ENCODE results near the gene EIF4E3. TPM values are rescaled to one million over a fixed set of nuclear protein-coding genes. Genes with fewer than 3 reads are reported as not detected.

EIF4E3 gene
- total and polyA plus RNA-seq, 2 donors from 2014 or later, result 10.5 to 37.1 TPM

GRCh38 chr3:71649757-71650156, 75.4 kb downstream of the EIF4E3 start:
- FAIRE-seq, result no peak
- no peak for DNase-seq
- intact Hi-C loops (cut with DNase I), result no loop called here
- TF ChIP-seq, protein P1, sequence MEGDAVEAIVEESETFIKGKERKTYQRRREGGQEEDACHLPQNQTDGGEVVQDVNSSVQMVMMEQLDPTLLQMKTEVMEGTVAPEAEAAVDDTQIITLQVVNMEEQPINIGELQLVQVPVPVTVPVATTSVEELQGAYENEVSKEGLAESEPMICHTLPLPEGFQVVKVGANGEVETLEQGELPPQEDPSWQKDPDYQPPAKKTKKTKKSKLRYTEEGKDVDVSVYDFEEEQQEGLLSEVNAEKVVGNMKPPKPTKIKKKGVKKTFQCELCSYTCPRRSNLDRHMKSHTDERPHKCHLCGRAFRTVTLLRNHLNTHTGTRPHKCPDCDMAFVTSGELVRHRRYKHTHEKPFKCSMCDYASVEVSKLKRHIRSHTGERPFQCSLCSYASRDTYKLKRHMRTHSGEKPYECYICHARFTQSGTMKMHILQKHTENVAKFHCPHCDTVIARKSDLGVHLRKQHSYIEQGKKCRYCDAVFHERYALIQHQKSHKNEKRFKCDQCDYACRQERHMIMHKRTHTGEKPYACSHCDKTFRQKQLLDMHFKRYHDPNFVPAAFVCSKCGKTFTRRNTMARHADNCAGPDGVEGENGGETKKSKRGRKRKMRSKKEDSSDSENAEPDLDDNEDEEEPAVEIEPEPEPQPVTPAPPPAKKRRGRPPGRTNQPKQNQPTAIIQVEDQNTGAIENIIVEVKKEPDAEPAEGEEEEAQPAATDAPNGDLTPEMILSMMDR (IDR thresholded peaks at IDR 0.05; ENCODE audit: borderline replicate concordance, extremely low read depth, insufficient read depth), result no peak
- Histone ChIP-seq H3K4me1 (ENCODE audit: control insufficient read depth in 2 of 3, insufficient read depth in 2 of 3, low read depth in 1 of 3, low read length in 3 of 3) (no peaks in the 10 kb centered on the region), H3K9ac (ENCODE audit: low read length in 3 of 3) (no peak overlapping the region), H3K9me3 (ENCODE audit: control insufficient read depth in 2 of 3, insufficient read depth in 1 of 3, low read length in 3 of 3) (no peaks in the 10 kb centered on the region), H3K4me3 (ENCODE audit: low read length in 3 of 3) (no peak overlapping the region), H3K27me3 (ENCODE audit: control insufficient read depth, insufficient read depth, low read length) (no peaks in the 10 kb centered on the region), H3K36me3 (ENCODE audit: control insufficient read depth in 2 of 3, insufficient read depth in 3 of 3, low read length in 3 of 3) (no peaks in the 10 kb centered on the region), H3K27ac (ENCODE audit: low read depth in 2 of 2, low read length in 2 of 2) (no peak overlapping the region)

GRCh38 chr3:71647751-71648150, 77.5 kb downstream of the EIF4E3 start:
- intact Hi-C loops (cut with DNase I), result no loop called here

GRCh38 chr3:71646971-71647370, 78.2 kb downstream of the EIF4E3 start:
- H3K36me3 ChIP-seq (ENCODE audit: control insufficient read depth in 2 of 3, insufficient read depth in 3 of 3, low read length in 3 of 3), result no peaks in the 10 kb centered on the region
- intact Hi-C loops (cut with DNase I), result no loop called here
- DNase-seq (no peak), FAIRE-seq (no peak)
- H3K27ac ChIP-seq (ENCODE audit: low read depth in 2 of 2, low read length in 2 of 2), result no peak overlapping the region
- no peaks in the 10 kb centered on the region for H3K9me3 ChIP-seq (ENCODE audit: control insufficient read depth in 2 of 3, insufficient read depth in 1 of 3, low read length in 3 of 3)
- no peak overlapping the region for H3K4me3 ChIP-seq (ENCODE audit: low read length in 3 of 3)
- no peaks in the 10 kb centered on the region for H3K4me1 ChIP-seq (ENCODE audit: control insufficient read depth in 2 of 3, insufficient read depth in 2 of 3, low read depth in 1 of 3, low read length in 3 of 3)
- H3K27me3 ChIP-seq (ENCODE audit: control insufficient read depth, insufficient read depth, low read length), result no peaks in the 10 kb centered on the region
- TF ChIP-seq, protein P1 (IDR thresholded peaks at IDR 0.05; ENCODE audit: borderline replicate concordance, extremely low read depth, insufficient read depth), result no peak
- H3K9ac ChIP-seq (ENCODE audit: low read length in 3 of 3), result no peak overlapping the region

More at GRCh38 chr3:71647751-71648150, 77.5 kb downstream of the EIF4E3 start:
- no peaks in the 10 kb centered on the region for H3K4me1 ChIP-seq (ENCODE audit: control insufficient read depth in 2 of 3, insufficient read depth in 2 of 3, low read depth in 1 of 3, low read length in 3 of 3)
- no peaks in the 10 kb centered on the region for H3K27me3 ChIP-seq (ENCODE audit: control insufficient read depth, insufficient read depth, low read length)
- no peaks in the 10 kb centered on the region for H3K36me3 ChIP-seq (ENCODE audit: control insufficient read depth in 2 of 3, insufficient read depth in 3 of 3, low read length in 3 of 3)
- no peak for DNase-seq
- no peaks in the 10 kb centered on the region for H3K9me3 ChIP-seq (ENCODE audit: control insufficient read depth in 2 of 3, insufficient read depth in 1 of 3, low read length in 3 of 3)
- FAIRE-seq, result no peak
- H3K9ac ChIP-seq (ENCODE audit: low read length in 3 of 3), result no peak overlapping the region
- TF ChIP-seq, protein P1 (IDR thresholded peaks at IDR 0.05; ENCODE audit: borderline replicate concordance, extremely low read depth, insufficient read depth), result no peak
- H3K4me3 ChIP-seq (ENCODE audit: low read length in 3 of 3), result no peak overlapping the region
- H3K27ac ChIP-seq (ENCODE audit: low read depth in 2 of 2, low read length in 2 of 2), result no peak overlapping the region

DNA sequence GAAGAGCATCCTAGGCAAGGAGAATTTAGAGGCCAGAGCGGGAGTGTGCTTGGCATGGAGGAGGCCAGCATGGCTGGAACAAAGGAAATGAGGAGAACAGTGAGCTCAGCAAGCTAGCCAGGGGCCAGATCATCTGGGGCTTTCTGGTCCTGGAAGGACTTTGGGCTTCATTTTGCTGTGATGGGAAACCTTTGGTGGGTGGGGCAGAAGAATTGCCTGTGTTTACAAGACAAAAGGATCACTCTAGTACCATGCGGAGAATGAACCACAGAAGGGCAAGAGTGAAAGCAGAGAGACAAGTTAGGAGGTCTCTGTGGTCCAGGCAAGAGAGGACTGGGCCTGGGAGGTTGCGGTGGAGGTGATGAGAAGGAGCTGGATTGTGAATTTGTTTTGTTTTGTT, 80.1 kb downstream of the EIF4E3 start:
- Histone ChIP-seq H3K36me3 (ENCODE audit: control insufficient read depth in 2 of 3, insufficient read depth in 3 of 3, low read length in 3 of 3) (no peaks in the 10 kb centered on the region), H3K9me3 (ENCODE audit: control insufficient read depth in 2 of 3, insufficient read depth in 1 of 3, low read length in 3 of 3) (no peaks in the 10 kb centered on the region), H3K4me3 (ENCODE audit: low read length in 3 of 3) (no peak overlapping the region), H3K9ac (ENCODE audit: low read length in 3 of 3) (no peak overlapping the region), H3K27me3 (ENCODE audit: control insufficient read depth, insufficient read depth, low read length) (no peaks in the 10 kb centered on the region), H3K4me1 (ENCODE audit: control insufficient read depth in 2 of 3, insufficient read depth in 2 of 3, low read depth in 1 of 3, low read length in 3 of 3) (no peaks in the 10 kb centered on the region), H3K27ac (ENCODE audit: low read depth in 2 of 2, low read length in 2 of 2) (no peak overlapping the region)
- TF ChIP-seq, protein P1 (IDR thresholded peaks at IDR 0.05; ENCODE audit: borderline replicate concordance, extremely low read depth, insufficient read depth), result no peak
- FAIRE-seq (no peak), DNase-seq (no peak)
- intact Hi-C loops (cut with DNase I), result no loop called here

Data from kidney (tissue), 14 donors.